ENCODE data around the gene TIMMDC1.

The TIMMDC1 gene

GRCh38 chr3:119555309-119555735 is 57.0 kb downstream of the TIMMDC1 start:
- TF ChIP-seq CTCF (IDR thresholded peaks at IDR 0.05; ENCODE audit: poor library complexity, severe bottlenecking), result no peak
- ATAC-seq (ENCODE audit: low read depth), result no peak
- Histone ChIP-seq H3K4me1 (ENCODE audit: insufficient read depth, poor library complexity, severe bottlenecking) (no peaks in the 10 kb centered on the region), H3K27ac (ENCODE audit: poor library complexity, severe bottlenecking) (no peak overlapping the region), H3K27me3 (ENCODE audit: insufficient read depth, poor library complexity, severe bottlenecking) (no peaks in the 10 kb centered on the region), H3K4me3 (ENCODE audit: severe bottlenecking) (no peak overlapping the region), H3K9me3 (ENCODE audit: severe bottlenecking) (no peaks in the 10 kb centered on the region), H3K36me3 (ENCODE audit: low read depth) (no peaks in the 10 kb centered on the region)
- no peak for DNase-seq (ENCODE audit: low spot score)

DNA sequence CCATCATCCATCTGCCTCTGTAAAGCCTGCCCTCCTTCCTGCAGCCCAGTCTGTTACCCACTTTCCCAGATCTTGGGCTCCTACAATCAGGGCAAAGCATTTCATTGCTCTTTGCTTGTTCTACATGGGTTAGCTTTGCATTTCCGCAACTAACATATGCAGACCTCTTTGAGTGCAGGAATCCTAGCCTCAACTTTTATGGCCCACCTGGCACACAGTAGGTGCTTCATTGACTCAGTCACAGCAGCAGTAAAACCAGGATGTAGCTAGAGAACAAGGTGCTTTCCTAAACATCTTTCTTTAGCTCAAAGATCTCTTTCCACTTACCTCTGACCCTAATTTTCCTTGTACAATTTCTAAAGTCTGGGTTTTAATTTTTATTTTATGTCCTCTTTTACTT is 57.6 kb downstream of the TIMMDC1 start:
- H3K4me3 ChIP-seq (ENCODE audit: severe bottlenecking), result no peak overlapping the region
- DNase-seq (ENCODE audit: low spot score), result no peak
- no peaks in the 10 kb centered on the region for H3K36me3 ChIP-seq (ENCODE audit: low read depth)
- H3K4me1 ChIP-seq (ENCODE audit: insufficient read depth, poor library complexity, severe bottlenecking), result no peaks in the 10 kb centered on the region
- TF ChIP-seq CTCF (IDR thresholded peaks at IDR 0.05; ENCODE audit: poor library complexity, severe bottlenecking), result no peak
- H3K27ac ChIP-seq (ENCODE audit: poor library complexity, severe bottlenecking), result no peak overlapping the region
- no peak for ATAC-seq (ENCODE audit: low read depth)
- no peaks in the 10 kb centered on the region for H3K27me3 ChIP-seq (ENCODE audit: insufficient read depth, poor library complexity, severe bottlenecking)
- H3K9me3 ChIP-seq (ENCODE audit: severe bottlenecking), result no peaks in the 10 kb centered on the region

DNA sequence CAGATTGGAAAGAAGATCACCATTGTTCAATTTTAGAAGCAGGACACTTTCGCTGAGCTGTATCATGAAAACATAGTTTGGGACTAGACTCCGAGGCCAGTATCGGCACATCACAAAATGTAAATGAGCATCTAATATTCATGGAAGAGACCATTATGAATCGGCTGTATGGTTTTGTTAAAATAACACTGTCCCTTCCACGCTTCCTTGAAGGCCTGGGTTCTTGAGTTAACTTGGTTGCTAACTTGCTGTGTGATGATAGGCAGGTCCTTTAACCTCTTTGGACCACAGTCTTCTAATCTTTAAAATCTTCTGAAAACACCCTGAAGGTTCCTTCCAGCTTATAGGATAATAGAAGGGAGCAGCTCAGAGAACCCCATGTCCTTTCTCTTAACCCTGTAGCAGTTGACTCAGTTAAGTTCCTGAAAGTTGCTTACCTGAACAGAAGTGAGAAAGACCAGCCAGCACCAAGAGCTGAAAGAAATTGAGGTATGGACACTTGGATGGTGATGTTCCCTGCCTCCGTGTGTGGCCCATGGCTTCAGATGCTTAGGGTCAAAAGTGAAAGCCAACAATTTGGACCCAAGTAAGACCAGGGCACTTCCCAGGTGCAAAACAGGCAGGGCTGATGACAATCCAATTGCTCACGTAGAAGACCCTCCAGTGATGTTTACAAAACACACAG is 59.0 kb downstream of the TIMMDC1 start:
- H3K4me3 ChIP-seq (ENCODE audit: severe bottlenecking), result no peak overlapping the region
- ATAC-seq (ENCODE audit: low read depth), result no peak
- no peaks in the 10 kb centered on the region for H3K4me1 ChIP-seq (ENCODE audit: insufficient read depth, poor library complexity, severe bottlenecking)
- no peak for DNase-seq (ENCODE audit: low spot score)
- no peaks in the 10 kb centered on the region for H3K27me3 ChIP-seq (ENCODE audit: insufficient read depth, poor library complexity, severe bottlenecking)
- H3K27ac ChIP-seq (ENCODE audit: poor library complexity, severe bottlenecking), result no peak overlapping the region
- no peak for TF ChIP-seq CTCF (IDR thresholded peaks at IDR 0.05; ENCODE audit: poor library complexity, severe bottlenecking)
- no peaks in the 10 kb centered on the region for H3K36me3 ChIP-seq (ENCODE audit: low read depth)
- no peaks in the 10 kb centered on the region for H3K9me3 ChIP-seq (ENCODE audit: severe bottlenecking)

DNA sequence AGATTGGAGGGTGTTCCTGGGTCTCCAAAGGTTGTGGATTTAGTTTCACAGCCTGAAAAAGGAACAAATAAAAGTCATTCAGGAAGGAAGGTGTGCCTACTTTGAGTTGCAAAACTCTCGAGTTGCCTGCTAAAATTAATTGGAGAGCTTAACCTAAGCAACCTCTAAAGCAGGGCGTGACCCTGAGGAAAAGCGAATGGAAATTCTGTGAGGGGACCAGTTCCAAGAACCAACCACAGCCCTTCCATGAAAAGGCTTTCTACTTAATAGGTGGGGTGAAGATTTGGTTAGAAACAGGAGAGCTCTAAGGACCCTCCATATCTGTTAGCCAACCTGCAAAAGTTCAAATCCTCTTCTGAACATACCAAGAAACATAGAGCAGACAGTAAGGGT is 59.5 kb downstream of the TIMMDC1 start:
- H3K4me1 ChIP-seq (ENCODE audit: insufficient read depth, poor library complexity, severe bottlenecking), result no peaks in the 10 kb centered on the region
- DNase-seq (ENCODE audit: low spot score), result no peak
- H3K27me3 ChIP-seq (ENCODE audit: insufficient read depth, poor library complexity, severe bottlenecking), result no peaks in the 10 kb centered on the region
- TF ChIP-seq CTCF (IDR thresholded peaks at IDR 0.05; ENCODE audit: poor library complexity, severe bottlenecking), result no peak
- no peak overlapping the region for H3K27ac ChIP-seq (ENCODE audit: poor library complexity, severe bottlenecking)
- H3K36me3 ChIP-seq (ENCODE audit: low read depth), result no peaks in the 10 kb centered on the region
- no peak for ATAC-seq (ENCODE audit: low read depth)
- no peaks in the 10 kb centered on the region for H3K9me3 ChIP-seq (ENCODE audit: severe bottlenecking)
- H3K4me3 ChIP-seq (ENCODE audit: severe bottlenecking), result no peak overlapping the region

DNA sequence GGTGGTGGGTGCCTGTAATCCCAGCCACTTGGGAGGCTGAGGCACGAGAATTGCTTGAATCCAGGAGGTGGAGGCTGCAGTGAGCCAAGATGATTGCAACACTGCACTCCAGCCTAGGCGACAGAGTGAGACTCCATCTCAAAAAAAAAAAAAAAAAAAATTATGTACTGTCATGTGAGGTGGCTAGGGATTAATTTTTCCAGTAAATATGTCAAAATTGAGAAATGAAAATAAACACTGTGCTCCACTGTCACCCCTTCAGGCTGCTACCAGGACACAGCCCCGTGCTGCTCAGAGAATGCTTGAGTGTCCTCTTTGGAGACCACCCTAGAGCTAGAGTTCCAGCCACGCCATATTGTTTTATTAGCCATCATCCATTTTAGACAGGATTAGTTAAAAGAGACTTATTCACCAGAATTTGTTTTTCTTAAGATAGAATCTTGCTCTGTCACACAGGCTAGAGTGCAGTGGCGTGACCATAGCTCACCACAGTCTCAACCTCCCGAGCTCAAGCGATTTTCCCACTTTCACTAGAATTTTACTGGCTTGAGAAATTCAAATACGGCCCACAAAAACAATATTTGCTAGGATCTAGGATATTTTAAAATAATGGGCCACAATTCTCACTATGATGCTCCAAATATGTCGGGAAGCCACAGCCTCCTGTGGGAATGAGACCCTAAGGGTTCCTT is 60.4 kb downstream of the TIMMDC1 start:
- Histone ChIP-seq H3K9me3 (ENCODE audit: severe bottlenecking) (no peaks in the 10 kb centered on the region), H3K27me3 (ENCODE audit: insufficient read depth, poor library complexity, severe bottlenecking) (no peaks in the 10 kb centered on the region), H3K27ac (ENCODE audit: poor library complexity, severe bottlenecking) (no peak overlapping the region), H3K36me3 (ENCODE audit: low read depth) (no peaks in the 10 kb centered on the region), H3K4me1 (ENCODE audit: insufficient read depth, poor library complexity, severe bottlenecking) (no peaks in the 10 kb centered on the region), H3K4me3 (ENCODE audit: severe bottlenecking) (no peak overlapping the region)
- no peak for TF ChIP-seq CTCF (IDR thresholded peaks at IDR 0.05; ENCODE audit: poor library complexity, severe bottlenecking)
- DNase-seq (ENCODE audit: low spot score), result no peak
- ATAC-seq (ENCODE audit: low read depth), result no peak
